ENCODE measurements around the gene CTNNA3. TPM values are rescaled to one million over a fixed set of nuclear protein-coding genes. Genes with fewer than 3 reads are reported as not detected.

Gene CTNNA3
- total and polyA plus RNA-seq, 2 donors from 2014 or later = 0.45 to 0.72 TPM

GRCh38 chr10:67015225-67015624 lies 680.8 kb downstream of the CTNNA3 start:
- no peaks in the 10 kb centered on the region for H3K9me3 ChIP-seq (ENCODE audit: control insufficient read depth in 2 of 3, insufficient read depth in 1 of 3, low read length in 3 of 3)
- H3K27me3 ChIP-seq (ENCODE audit: control insufficient read depth, insufficient read depth, low read length) = no peaks in the 10 kb centered on the region
- FAIRE-seq (no peak), DNase-seq (no peak)
- H3K36me3 ChIP-seq (ENCODE audit: control insufficient read depth in 2 of 3, insufficient read depth in 3 of 3, low read length in 3 of 3) = no peaks in the 10 kb centered on the region
- H3K4me1 ChIP-seq (ENCODE audit: control insufficient read depth in 2 of 3, insufficient read depth in 2 of 3, low read depth in 1 of 3, low read length in 3 of 3) = no peaks in the 10 kb centered on the region
- TF ChIP-seq CTCF (IDR thresholded peaks at IDR 0.05; ENCODE audit: borderline replicate concordance, extremely low read depth, insufficient read depth) = no peak
- H3K4me3 ChIP-seq (ENCODE audit: low read length in 3 of 3) = no peak overlapping the region
- H3K27ac ChIP-seq (ENCODE audit: low read depth in 2 of 2, low read length in 2 of 2) = no peak overlapping the region
- intact Hi-C loops (cut with DNase I) = no loop called here
- no peak overlapping the region for H3K9ac ChIP-seq (ENCODE audit: low read length in 3 of 3)

GRCh38 chr10:67011981-67012380 lies 684.0 kb downstream of the CTNNA3 start:
- Histone ChIP-seq H3K27me3 (ENCODE audit: control insufficient read depth, insufficient read depth, low read length) (no peaks in the 10 kb centered on the region), H3K9ac (ENCODE audit: low read length in 3 of 3) (no peak overlapping the region), H3K27ac (ENCODE audit: low read depth in 2 of 2, low read length in 2 of 2) (no peak overlapping the region), H3K9me3 (ENCODE audit: control insufficient read depth in 2 of 3, insufficient read depth in 1 of 3, low read length in 3 of 3) (no peaks in the 10 kb centered on the region), H3K4me3 (ENCODE audit: low read length in 3 of 3) (no peak overlapping the region), H3K36me3 (ENCODE audit: control insufficient read depth in 2 of 3, insufficient read depth in 3 of 3, low read length in 3 of 3) (no peaks in the 10 kb centered on the region), H3K4me1 (ENCODE audit: control insufficient read depth in 2 of 3, insufficient read depth in 2 of 3, low read depth in 1 of 3, low read length in 3 of 3) (no peaks in the 10 kb centered on the region)
- DNase-seq (no peak), FAIRE-seq (no peak)
- intact Hi-C loops (cut with DNase I) = no loop called here
- no peak for TF ChIP-seq CTCF (IDR thresholded peaks at IDR 0.05; ENCODE audit: borderline replicate concordance, extremely low read depth, insufficient read depth)

- H3K9me3 ChIP-seq (ENCODE audit: control insufficient read depth in 2 of 3, insufficient read depth in 1 of 3, low read length in 3 of 3) = no peaks in the 10 kb centered on the region
- intact Hi-C loops (cut with DNase I) = no loop called here
- H3K36me3 ChIP-seq (ENCODE audit: control insufficient read depth in 2 of 3, insufficient read depth in 3 of 3, low read length in 3 of 3) = no peaks in the 10 kb centered on the region
- H3K4me3 ChIP-seq (ENCODE audit: low read length in 3 of 3) = no peak overlapping the region
- no peak overlapping the region for H3K27ac ChIP-seq (ENCODE audit: low read depth in 2 of 2, low read length in 2 of 2)
- H3K27me3 ChIP-seq (ENCODE audit: control insufficient read depth, insufficient read depth, low read length) = no peaks in the 10 kb centered on the region
- no peak for TF ChIP-seq CTCF (IDR thresholded peaks at IDR 0.05; ENCODE audit: borderline replicate concordance, extremely low read depth, insufficient read depth)
- DNase-seq (no peak), FAIRE-seq (no peak)
- no peaks in the 10 kb centered on the region for H3K4me1 ChIP-seq (ENCODE audit: control insufficient read depth in 2 of 3, insufficient read depth in 2 of 3, low read depth in 1 of 3, low read length in 3 of 3)
- H3K9ac ChIP-seq (ENCODE audit: low read length in 3 of 3) = no peak overlapping the region
Observed at GRCh38 chr10:67011480-67011879, 684.5 kb downstream of the CTNNA3 start.

- FAIRE-seq = no peak
- Histone ChIP-seq H3K27me3 (ENCODE audit: control insufficient read depth, insufficient read depth, low read length) (no peaks in the 10 kb centered on the region), H3K4me1 (ENCODE audit: control insufficient read depth in 2 of 3, insufficient read depth in 2 of 3, low read depth in 1 of 3, low read length in 3 of 3) (no peaks in the 10 kb centered on the region), H3K36me3 (ENCODE audit: control insufficient read depth in 2 of 3, insufficient read depth in 3 of 3, low read length in 3 of 3) (no peaks in the 10 kb centered on the region), H3K4me3 (ENCODE audit: low read length in 3 of 3) (no peak overlapping the region), H3K27ac (ENCODE audit: low read depth in 2 of 2, low read length in 2 of 2) (no peak overlapping the region), H3K9me3 (ENCODE audit: control insufficient read depth in 2 of 3, insufficient read depth in 1 of 3, low read length in 3 of 3) (no peaks in the 10 kb centered on the region), H3K9ac (ENCODE audit: low read length in 3 of 3) (no peak overlapping the region)
- intact Hi-C loops (cut with DNase I) = no loop called here
- no peak for TF ChIP-seq CTCF (IDR thresholded peaks at IDR 0.05; ENCODE audit: borderline replicate concordance, extremely low read depth, insufficient read depth)
- no peak for DNase-seq
Observed at GRCh38 chr10:67005981-67006380, 690.0 kb downstream of the CTNNA3 start.

Data from kidney (tissue), 14 donors.